K562 (cell line): Measurements from ENCODE around the gene HRCT1. TPM values are rescaled to one million over a fixed set of nuclear protein-coding genes. Genes with fewer than 3 reads are reported as not detected.

Experiments used
- CHD2 ChIP-seq: IDR thresholded peaks from 2 replicates; pipeline ENCODE4 v1.6.1; 2011; ENCODE audit warnings: low read depth, low read length
- LARP7 ChIP-seq: fragments of 450-650 bp; IDR thresholded peaks from 2 replicates; pipeline ENCODE4 v1.6.1; 2016
- MAZ ChIP-seq, 2 experiments: fragments of 450-650 bp in 1 of 2; sonication (generic) in 1 of 2; formaldehyde crosslinking; IDR thresholded peaks in 1 of 2; conservative IDR thresholded peaks in 1 of 2; 2 replicates each; pipeline versions ENCODE4 v1.4.0 to v1.5.0; 2020; ENCODE audit warnings: mild to moderate bottlenecking in 1 of 2, missing genetic modification reagents in 1 of 2
- MEF2D ChIP-seq: conservative IDR thresholded peaks from 2 replicates; pipeline ENCODE4 v1.6.1; 2016; ENCODE audit warnings: low read depth, missing genetic modification characterization, missing compliant biosample characterization
- NBN ChIP-seq: fragments of 450-650 bp; IDR thresholded peaks from 2 replicates; pipeline ENCODE4 v1.6.1; 2016; ENCODE audit warnings: low read depth, mild to moderate bottlenecking
- ZNF407 ChIP-seq: fragments of 450-650 bp; IDR thresholded peaks from 2 replicates; pipeline ENCODE4 v1.6.1; 2016; ENCODE audit warnings: low read depth
- ZNF518B ChIP-seq: fragments of 250-450 bp; sonication (Bioruptor Pico); IDR thresholded peaks from 2 replicates; pipeline ENCODE4 v1.5.0; 2021; ENCODE audit warnings: mild to moderate bottlenecking, moderate library complexity
- polyA plus RNA-seq, 8 experiments: library from polyadenylated mRNA; depleted of rRNA in 4 of 8; stranded (reverse) in 5 of 8; unstranded in 3 of 8; fragments of >200 nt; fragmentation: Nextera tagmentation in 2 of 8; fragmentation: Illumina TruSeq in 1 of 8; extraction: Ambion mirVana in 2 of 8; extraction: Trizol in 1 of 8; gene quantifications; 2 replicates each; pipeline versions ENCODE4 v1.2.1 to v1.2.3, GENCODE V29; 2011 to 2014; ENCODE audit warnings: inconsistent platforms in 1 of 8, missing spikeins in 1 of 8
- total RNA-seq, 7 experiments: library from RNA; depleted of rRNA in 6 of 7; stranded (reverse); fragments of >200 nt in 6 of 7; fragmentation: Illumina TruSeq in 2 of 7; extraction: Trizol in 2 of 7; gene quantifications; 2 replicates each; pipeline versions ENCODE4 v1.2.1 to v1.2.3, GENCODE V29; 2011 to 2021; ENCODE audit warnings: low replicate concordance in 1 of 7

HRCT1 gene
- total and polyA plus RNA-seq, 9 of the 15 experiments (the other 6 are each of a cell fraction or from before 2014, with no cell fraction given), result 0.40 TPM; not detected in 8

- TF ChIP-seq ZNF518B (CRISPR knock-in tag) (no peak), ZNF407 (no peak), MEF2D (tag) (no peak), LARP7 (no peak), NBN (no peak), CHD2 (no peak), MAZ (CRISPR knock-in tag; conservative IDR thresholded peaks at IDR 0.05 in 1 of 2, IDR thresholded peaks at IDR 0.05 in 1 of 2) (no peak)
Measured at GRCh38 chr9:35864695-35865255, 41.2 kb upstream of the HRCT1 start (continued).
